Parathyroid adenoma (tissue), 2 donors: ENCODE measurements around the gene DEPDC4.
"Not testable (repeated sequence)": the region's sequence is repeated elsewhere in the genome, so short reads cannot be mapped to it uniquely, and the experiment has no call there.

ENCODE experiments used
- H2AFZ ChIP-seq: fragments of 300-600 bp; sonication (generic); one replicate; pipeline ENCODE4 v1.7.0; 2017; ENCODE audit warnings: antibody characterized with exemption, mild to moderate bottlenecking
- H3K27ac ChIP-seq: fragments of 300-600 bp; sonication (generic); one replicate; pipeline ENCODE4 v1.7.0; 2017
- H3K27me3 ChIP-seq: fragments of 300-600 bp; sonication (generic); one replicate; pipeline ENCODE4 v1.7.0; 2017; ENCODE audit warnings: low read length; ENCODE audit not compliant: control insufficient read depth, insufficient read depth
- H3K36me3 ChIP-seq: fragments of 300-600 bp; sonication (generic); one replicate; pipeline ENCODE4 v1.7.0; 2017; ENCODE audit warnings: low read length; ENCODE audit not compliant: control insufficient read depth, insufficient read depth
- H3K4me1 ChIP-seq: fragments of 300-600 bp; sonication (generic); one replicate; pipeline ENCODE4 v1.7.0; 2017; ENCODE audit warnings: control low read depth
- H3K4me2 ChIP-seq: fragments of 300-600 bp; sonication (generic); one replicate; pipeline ENCODE4 v1.7.0; 2017; ENCODE audit warnings: low read length
- H3K4me3 ChIP-seq: fragments of 300-600 bp; sonication (generic); one replicate; pipeline ENCODE4 v1.7.0; 2017; ENCODE audit warnings: low read depth, low read length
- H3K79me2 ChIP-seq: fragments of 300-600 bp; sonication (generic); one replicate; pipeline ENCODE4 v1.7.0; 2017; ENCODE audit warnings: control low read depth
- H3K9ac ChIP-seq: fragments of 300-600 bp; sonication (generic); one replicate; pipeline ENCODE4 v1.7.0; 2017; ENCODE audit warnings: mild to moderate bottlenecking
- H3K9me3 ChIP-seq: fragments of 300-600 bp; sonication (generic); one replicate; pipeline ENCODE4 v1.7.0; 2017; ENCODE audit warnings: low read length; ENCODE audit not compliant: control insufficient read depth
- CTCF ChIP-seq: fragments of 300-600 bp; sonication (generic); IDR thresholded peaks from one replicate; pipeline ENCODE4 v1.7.0; 2017; ENCODE audit warnings: antibody characterized with exemption, mild to moderate bottlenecking
- donor health status: primary hyperparathyroidism.

DEPDC4 gene

GRCh38 chr12:100289038-100289437 is 22.2 kb upstream of the DEPDC4 start:
- Histone ChIP-seq H3K36me3 (no peaks in the 10 kb centered on the region), H3K79me2 (no peaks in the 10 kb centered on the region), H3K27ac (no peak overlapping the region)

GRCh38 chr12:100284556-100284955 is 17.7 kb upstream of the DEPDC4 start:
- H3K4me2 ChIP-seq, H3K9ac ChIP-seq, H3K27ac ChIP-seq, H3K27me3 ChIP-seq, H2AFZ ChIP-seq, H3K4me1 ChIP-seq, H3K36me3 ChIP-seq, H3K9me3 ChIP-seq, H3K4me3 ChIP-seq: not testable (repeated sequence)
- peaks cover 20% of the 10 kb centered on the region for H3K79me2 ChIP-seq

More at GRCh38 chr12:100289038-100289437, 22.2 kb upstream of the DEPDC4 start:
- H3K4me1 ChIP-seq = no peaks in the 10 kb centered on the region
- no peaks in the 10 kb centered on the region for H3K27me3 ChIP-seq
- no peak overlapping the region for H3K9ac ChIP-seq
- H3K9me3 ChIP-seq = no peaks in the 10 kb centered on the region
- H3K4me3 ChIP-seq = no peak overlapping the region
- H3K4me2 ChIP-seq = no peak overlapping the region
- TF ChIP-seq CTCF = no peak
- no peak overlapping the region for H2AFZ ChIP-seq

- no peak overlapping the region for H3K27ac ChIP-seq
- H3K9me3 ChIP-seq = no peaks in the 10 kb centered on the region
- H3K4me2 ChIP-seq = no peak overlapping the region
- H3K79me2 ChIP-seq = peaks cover 46% of the 10 kb centered on the region
- no peaks in the 10 kb centered on the region for H3K27me3 ChIP-seq
- H3K4me3 ChIP-seq = no peak overlapping the region
- H3K9ac ChIP-seq = no peak overlapping the region
- no peak for TF ChIP-seq CTCF
- no peaks in the 10 kb centered on the region for H3K36me3 ChIP-seq
- H2AFZ ChIP-seq = no peak overlapping the region
- H3K4me1 ChIP-seq = no peaks in the 10 kb centered on the region
Observed at GRCh38 chr12:100279607-100280244, 12.8 kb upstream of the DEPDC4 start.

- Histone ChIP-seq H3K27ac (no peak overlapping the region), H2AFZ (no peak overlapping the region), H3K9ac (no peak overlapping the region), H3K9me3 (no peaks in the 10 kb centered on the region), H3K27me3 (no peaks in the 10 kb centered on the region), H3K4me2 (no peak overlapping the region), H3K4me1 (no peaks in the 10 kb centered on the region), H3K79me2 (peaks cover 52% of the 10 kb centered on the region), H3K4me3 (no peak overlapping the region), H3K36me3 (no peaks in the 10 kb centered on the region)
- no peak for TF ChIP-seq CTCF
Observed at GRCh38 chr12:100279159-100279558, 12.3 kb upstream of the DEPDC4 start.

GRCh38 chr12:100274291-100274690 is 7.4 kb upstream of the DEPDC4 start:
- peaks cover 6% of the 10 kb centered on the region for H3K4me1 ChIP-seq
- no peak for TF ChIP-seq CTCF
- H3K36me3 ChIP-seq = no peaks in the 10 kb centered on the region
- H3K27ac ChIP-seq = no peak overlapping the region
- no peaks in the 10 kb centered on the region for H3K27me3 ChIP-seq
- H3K4me2 ChIP-seq = no peak overlapping the region
- H3K4me3 ChIP-seq = no peak overlapping the region
- no peaks in the 10 kb centered on the region for H3K9me3 ChIP-seq
- no peak overlapping the region for H2AFZ ChIP-seq
- H3K79me2 ChIP-seq = peaks cover 60% of the 10 kb centered on the region
- no peak overlapping the region for H3K9ac ChIP-seq
